ENCODE data around the gene TAS2R43.
"Not testable (repeated sequence)": the region's sequence is repeated elsewhere in the genome, so short reads cannot be mapped to it uniquely, and the experiment has no call there.

- TF ChIP-seq CTCF (conservative IDR thresholded peaks at IDR 0.05); EZH2 (IDR thresholded peaks at IDR 0.05; ENCODE audit: low read depth): not testable (repeated sequence)
Measured at GRCh38 chr12:11114130-11114529, 22.0 kb upstream of the TAS2R43 start.
